ENCODE results near the gene KIRREL3.
A peak's percentile ranks its signal among the peaks of the same experiment; 100 is the strongest.

Gene KIRREL3

DNA sequence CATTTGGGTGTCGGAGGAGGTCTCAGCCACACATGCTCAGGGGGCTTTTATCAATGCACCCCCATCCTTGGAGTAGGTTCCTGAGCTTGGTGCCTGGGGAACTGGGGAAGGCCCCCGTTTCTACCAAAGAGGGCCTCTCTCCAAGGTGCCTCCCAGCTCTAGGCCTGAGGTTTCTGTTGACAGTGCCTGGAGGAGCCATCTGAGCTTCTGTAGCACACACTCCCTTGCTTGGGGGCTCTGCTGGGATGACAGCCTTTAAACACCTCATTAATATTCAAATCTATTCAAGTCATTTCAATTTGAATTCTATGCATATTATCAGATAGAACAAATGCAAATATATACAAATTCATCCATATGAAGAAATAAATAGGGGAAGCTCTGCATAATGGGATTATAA lies 18.9 kb downstream of the KIRREL3 start:
- TF ChIP-seq, protein P1, sequence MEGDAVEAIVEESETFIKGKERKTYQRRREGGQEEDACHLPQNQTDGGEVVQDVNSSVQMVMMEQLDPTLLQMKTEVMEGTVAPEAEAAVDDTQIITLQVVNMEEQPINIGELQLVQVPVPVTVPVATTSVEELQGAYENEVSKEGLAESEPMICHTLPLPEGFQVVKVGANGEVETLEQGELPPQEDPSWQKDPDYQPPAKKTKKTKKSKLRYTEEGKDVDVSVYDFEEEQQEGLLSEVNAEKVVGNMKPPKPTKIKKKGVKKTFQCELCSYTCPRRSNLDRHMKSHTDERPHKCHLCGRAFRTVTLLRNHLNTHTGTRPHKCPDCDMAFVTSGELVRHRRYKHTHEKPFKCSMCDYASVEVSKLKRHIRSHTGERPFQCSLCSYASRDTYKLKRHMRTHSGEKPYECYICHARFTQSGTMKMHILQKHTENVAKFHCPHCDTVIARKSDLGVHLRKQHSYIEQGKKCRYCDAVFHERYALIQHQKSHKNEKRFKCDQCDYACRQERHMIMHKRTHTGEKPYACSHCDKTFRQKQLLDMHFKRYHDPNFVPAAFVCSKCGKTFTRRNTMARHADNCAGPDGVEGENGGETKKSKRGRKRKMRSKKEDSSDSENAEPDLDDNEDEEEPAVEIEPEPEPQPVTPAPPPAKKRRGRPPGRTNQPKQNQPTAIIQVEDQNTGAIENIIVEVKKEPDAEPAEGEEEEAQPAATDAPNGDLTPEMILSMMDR (IDR thresholded peaks at IDR 0.05; ENCODE audit: insufficient read depth, low read length, poor library complexity, severe bottlenecking), result no peak
- DNase-seq (ENCODE audit: extremely low read depth, insufficient read length), result no peak
- Histone ChIP-seq H3K4me3 (replicated peaks; ENCODE audit: low read depth, low read length) (no peak overlapping the region), H3K36me3 (ENCODE audit: control insufficient read depth, insufficient read depth, low read length) (no peaks in the 10 kb centered on the region), H3K27me3 (replicated peaks; ENCODE audit: control insufficient read depth, insufficient read depth, low read length) (peaks cover 2% of the 10 kb centered on the region)

DNA sequence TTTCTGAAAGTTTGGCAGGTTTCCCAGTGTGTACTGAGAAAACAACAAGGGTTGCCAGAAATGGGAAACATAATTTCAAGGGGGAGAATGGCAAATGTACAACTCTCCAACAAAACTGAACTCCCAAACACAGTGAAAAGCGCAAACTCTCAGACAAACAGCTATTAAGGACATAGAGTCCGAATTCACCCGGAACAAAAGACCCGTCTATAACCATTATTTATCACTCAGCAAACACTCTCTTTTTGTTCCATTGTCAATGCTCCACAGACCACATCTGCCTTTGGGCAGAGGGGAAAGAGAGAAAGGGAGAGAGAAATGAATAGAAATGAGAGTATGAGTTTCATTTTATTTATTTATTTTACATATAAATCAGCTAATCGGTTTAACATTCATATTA lies 21.7 kb downstream of the KIRREL3 start:
- DNase-seq (ENCODE audit: extremely low read depth, insufficient read length), result no peak
- TF ChIP-seq, protein P1 (IDR thresholded peaks at IDR 0.05; ENCODE audit: insufficient read depth, low read length, poor library complexity, severe bottlenecking), result no peak
- H3K36me3 ChIP-seq (ENCODE audit: control insufficient read depth, insufficient read depth, low read length), result no peaks in the 10 kb centered on the region
- no peaks in the 10 kb centered on the region; the same call in 1 of the 2 replicates for H3K27me3 ChIP-seq (replicated peaks; ENCODE audit: control insufficient read depth, insufficient read depth, low read length)
- H3K4me3 ChIP-seq (replicated peaks; ENCODE audit: low read depth, low read length), result no peak overlapping the region

DNA sequence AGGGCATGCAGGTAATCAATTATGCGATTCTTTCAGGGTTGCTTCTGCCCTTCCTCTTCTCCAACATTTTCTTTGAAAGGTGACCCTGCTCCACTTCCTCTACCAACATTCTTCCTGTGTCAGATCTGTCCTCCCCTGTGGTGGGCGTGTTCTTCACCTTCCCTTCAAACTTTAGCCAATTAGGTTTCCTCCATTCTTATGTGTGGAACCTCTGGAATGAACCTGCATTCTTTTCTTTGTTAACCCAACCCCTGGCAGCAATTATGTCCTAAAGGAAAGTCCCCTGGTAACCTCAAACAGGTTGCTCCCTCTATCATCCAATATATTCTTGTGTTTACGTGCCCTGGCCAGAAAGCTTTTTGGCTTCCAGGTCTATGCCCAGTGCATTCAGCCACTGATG lies 22.4 kb downstream of the KIRREL3 start:
- no peak for DNase-seq (ENCODE audit: extremely low read depth, insufficient read length)
- H3K4me3 ChIP-seq (replicated peaks; ENCODE audit: low read depth, low read length), result no peak overlapping the region

DNA sequence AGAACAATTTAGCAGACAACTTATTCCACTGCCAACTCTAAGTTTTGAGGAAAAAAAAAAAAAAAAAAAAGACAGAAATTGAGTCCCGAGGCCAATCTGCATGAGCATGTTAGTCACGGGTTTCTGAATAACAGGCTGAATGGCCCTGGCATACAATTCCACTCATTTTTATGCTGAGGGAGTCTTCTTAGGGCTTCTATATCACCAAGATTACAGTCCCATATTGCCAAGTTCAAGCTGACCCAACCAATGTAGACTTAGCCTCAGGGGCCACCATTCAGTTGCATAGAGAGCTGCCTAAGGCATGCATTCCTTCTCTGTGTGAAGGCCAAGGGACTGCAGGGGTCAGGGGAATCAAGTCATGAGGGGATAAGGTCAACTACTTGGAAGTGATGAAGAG lies 27.5 kb downstream of the KIRREL3 start:
- no peak for DNase-seq (ENCODE audit: extremely low read depth, insufficient read length)
- Histone ChIP-seq H3K36me3 (ENCODE audit: control insufficient read depth, insufficient read depth, low read length) (no peaks in the 10 kb centered on the region), H3K27me3 (replicated peaks; ENCODE audit: control insufficient read depth, insufficient read depth, low read length) (peaks cover 3% of the 10 kb centered on the region), H3K4me3 (replicated peaks; ENCODE audit: low read depth, low read length) (no peak overlapping the region)
- TF ChIP-seq, protein P1 (IDR thresholded peaks at IDR 0.05; ENCODE audit: insufficient read depth, low read length, poor library complexity, severe bottlenecking), result no peak

More for the DNA sequence above, 22.4 kb downstream of the KIRREL3 start:
- TF ChIP-seq, protein P1 (IDR thresholded peaks at IDR 0.05; ENCODE audit: insufficient read depth, low read length, poor library complexity, severe bottlenecking), result no peak
- H3K27me3 ChIP-seq (replicated peaks; ENCODE audit: control insufficient read depth, insufficient read depth, low read length), result no peaks in the 10 kb centered on the region; the same call in 1 of the 2 replicates
- no peaks in the 10 kb centered on the region for H3K36me3 ChIP-seq (ENCODE audit: control insufficient read depth, insufficient read depth, low read length)

DNA sequence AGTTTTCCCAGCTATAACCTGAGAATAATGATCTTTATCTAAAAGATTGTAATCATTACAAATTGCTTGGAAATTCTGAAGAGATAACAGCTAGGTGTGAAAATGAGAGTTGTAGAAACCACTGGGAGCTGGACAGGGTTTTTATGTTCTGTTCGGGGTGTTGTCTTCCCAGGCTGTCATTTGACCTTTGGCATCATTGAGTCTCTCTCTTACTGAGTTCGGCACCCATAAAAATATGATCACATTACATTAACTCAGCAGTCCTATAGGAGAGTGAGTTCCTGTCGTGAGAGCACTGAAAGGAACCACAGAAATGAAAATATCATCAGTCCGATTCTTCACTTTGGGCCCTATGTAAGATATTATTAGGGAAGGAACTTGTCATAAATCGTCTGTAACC lies 29.3 kb downstream of the KIRREL3 start:
- Histone ChIP-seq H3K36me3 (ENCODE audit: control insufficient read depth, insufficient read depth, low read length) (no peaks in the 10 kb centered on the region), H3K27me3 (replicated peaks; ENCODE audit: control insufficient read depth, insufficient read depth, low read length) (peaks cover 3% of the 10 kb centered on the region), H3K4me3 (replicated peaks; ENCODE audit: low read depth, low read length) (no peak overlapping the region)
- DNase-seq (ENCODE audit: extremely low read depth, insufficient read length), result no peak
- TF ChIP-seq, protein P1 (IDR thresholded peaks at IDR 0.05; ENCODE audit: insufficient read depth, low read length, poor library complexity, severe bottlenecking), result no peak

DNA sequence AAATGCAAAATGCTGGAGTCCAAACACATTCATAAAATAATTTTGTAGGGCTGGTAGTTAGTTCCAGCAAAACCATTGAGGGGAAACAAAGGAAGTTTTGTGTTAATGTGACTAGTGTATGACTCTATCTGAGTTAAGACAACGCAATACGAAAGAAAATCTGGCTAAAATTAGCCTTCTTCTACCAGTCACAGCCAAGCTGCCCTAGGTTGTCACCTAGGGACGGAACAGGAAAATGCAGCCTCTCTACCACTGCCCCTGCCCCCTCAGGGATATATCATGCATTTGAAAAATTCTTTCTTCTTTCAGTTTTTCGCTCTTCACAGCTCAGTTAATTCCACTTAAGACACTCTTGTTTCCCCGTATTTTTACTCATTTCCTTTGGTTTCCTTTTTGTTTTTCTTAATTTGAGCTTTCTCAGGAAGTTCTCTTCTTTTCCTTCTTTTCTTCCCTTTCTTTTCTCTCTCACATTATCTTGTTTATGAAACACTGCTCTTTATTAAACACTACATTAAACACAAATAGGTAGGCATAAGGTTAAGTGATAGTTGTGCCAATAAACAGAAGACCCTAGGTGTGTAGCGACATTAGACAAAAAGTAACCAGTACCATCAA lies 30.6 kb downstream of the KIRREL3 start:
- no peak for DNase-seq (ENCODE audit: extremely low read depth, insufficient read length)
- Histone ChIP-seq H3K36me3 (ENCODE audit: control insufficient read depth, insufficient read depth, low read length) (no peaks in the 10 kb centered on the region), H3K4me3 (replicated peaks; ENCODE audit: low read depth, low read length) (no peak overlapping the region), H3K27me3 (replicated peaks; ENCODE audit: control insufficient read depth, insufficient read depth, low read length) (peaks cover 3% of the 10 kb centered on the region)
- TF ChIP-seq, protein P1 (IDR thresholded peaks at IDR 0.05; ENCODE audit: insufficient read depth, low read length, poor library complexity, severe bottlenecking), result peak; percentile 55
